Endodermal cell (in vitro differentiated cells): ENCODE measurements around the gene CCDC69. TPM values are rescaled to one million over a fixed set of nuclear protein-coding genes. Genes with fewer than 3 reads are reported as not detected.

Experiments
- DNase-seq: peaks from one replicate; pipeline ENCODE4 v3.0.0-alpha.2; 2017
- H3K27ac ChIP-seq: 2 replicates; pipeline ENCODE4 v1.5.1; 2013; ENCODE audit warnings: mild to moderate bottlenecking, low read depth, low read length, moderate library complexity
- H3K27me3 ChIP-seq: 2 replicates; pipeline ENCODE4 v1.6.1; 2013; ENCODE audit warnings: mild to moderate bottlenecking, low read length, moderate library complexity; ENCODE audit not compliant: insufficient read depth, control insufficient read depth, poor library complexity, severe bottlenecking
- H3K36me3 ChIP-seq: 2 replicates; pipeline ENCODE4 v1.7.0; 2013; ENCODE audit warnings: mild to moderate bottlenecking, low read length, moderate library complexity; ENCODE audit not compliant: control insufficient read depth, insufficient read depth
- H3K4me1 ChIP-seq: one replicate; pipeline ENCODE4 v1.7.0; 2013; ENCODE audit warnings: low read length; ENCODE audit not compliant: control insufficient read depth, insufficient read depth
- H3K4me3 ChIP-seq: 2 replicates; pipeline ENCODE4 v1.5.1; 2013; ENCODE audit warnings: mild to moderate bottlenecking, low read length, moderate library complexity
- H3K9ac ChIP-seq: 2 replicates; pipeline ENCODE4 v1.6.1; 2013; ENCODE audit warnings: mild to moderate bottlenecking, low read length, moderate library complexity; ENCODE audit not compliant: poor library complexity, severe bottlenecking; ENCODE audit errors: extremely low read depth
- H3K9me3 ChIP-seq: 2 replicates; pipeline ENCODE4 v1.6.1; 2013; ENCODE audit warnings: mild to moderate bottlenecking, low read length, moderate library complexity; ENCODE audit not compliant: control insufficient read depth
- H3K27ac Mint-ChIP-seq: 2 replicates; pipeline ENCODE4 v1.8.0; 2020; ENCODE audit warnings: mixed read lengths
- H3K27me3 Mint-ChIP-seq: 2 replicates; pipeline ENCODE4 v1.8.0; 2021; ENCODE audit warnings: mild to moderate bottlenecking, mixed read lengths; ENCODE audit not compliant: insufficient read depth
- H3K36me3 Mint-ChIP-seq: 2 replicates; pipeline ENCODE4 v1.8.0; 2020; ENCODE audit warnings: low read depth, mixed read lengths
- H3K4me1 Mint-ChIP-seq: 2 replicates; pipeline ENCODE4 v1.8.0; 2020; ENCODE audit warnings: mixed read lengths
- H3K4me3 Mint-ChIP-seq: 2 replicates; pipeline ENCODE4 v1.8.0; 2020; ENCODE audit warnings: mild to moderate bottlenecking, moderate library complexity, mixed read lengths
- H3K9me3 Mint-ChIP-seq: 2 replicates; pipeline ENCODE4 v1.8.0; 2020; ENCODE audit warnings: mild to moderate bottlenecking, mixed read lengths
- WGBS, 2 experiments: methylation state at CpG; one replicate each; pipeline versions ENCODE4 v1.1.5 to v1.1.7; 2013; ENCODE audit warnings: missing lambda C conversion rate in 2 of 2, mixed read lengths in 1 of 2; ENCODE audit not compliant: insufficient coverage in 1 of 2, insufficient read length in 1 of 2; 5-methylcytosine and 5-hydroxymethylcytosine counted together
- total RNA-seq, 2 donors: library from RNA; stranded (reverse); fragmentation: NEBNext Ultra II Directional in 1 of 2; extraction: Animal tissue kit (Norgen Biotek cat#: 25700) in 1 of 2; gene quantifications; 2 replicates in 1 of 2; 3 replicates in 1 of 2; pipeline ENCODE4 v1.2.1, GENCODE V29; 2021
- TF ChIP-seq, protein P1 (sequence below): fragments of 200-600 bp; sonication (generic); conservative IDR thresholded peaks from 2 replicates; pipeline ENCODE4 v1.5.0; 2021; ENCODE audit warnings: antibody characterized with exemption, mild to moderate bottlenecking

CCDC69 gene
- total RNA-seq, 2 donors from 2014 or later: 4.4 to 6.4 TPM

DNA sequence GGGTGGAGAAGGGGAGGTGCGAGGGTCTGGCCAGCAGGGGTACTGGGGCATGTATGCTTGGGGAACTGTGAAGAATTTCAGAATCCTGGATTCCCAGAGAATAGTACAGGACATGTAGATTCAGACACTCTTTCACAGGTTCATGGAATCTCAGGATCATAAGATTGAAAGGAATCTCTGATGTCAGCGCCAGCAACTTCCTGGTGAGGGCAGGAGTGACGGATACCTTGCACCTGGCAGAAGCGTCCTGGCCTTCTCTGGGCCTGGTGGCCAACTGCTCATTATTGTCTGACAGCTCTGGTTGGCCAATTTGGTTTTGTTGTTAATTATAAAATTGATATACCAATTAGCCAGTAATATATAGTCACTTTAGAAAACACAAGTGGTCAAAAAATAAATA, 36.0 kb upstream of the CCDC69 start:
- no peak for DNase-seq
- H3K4me3 Mint-ChIP-seq: no peak overlapping the region
- TF ChIP-seq, protein P1, sequence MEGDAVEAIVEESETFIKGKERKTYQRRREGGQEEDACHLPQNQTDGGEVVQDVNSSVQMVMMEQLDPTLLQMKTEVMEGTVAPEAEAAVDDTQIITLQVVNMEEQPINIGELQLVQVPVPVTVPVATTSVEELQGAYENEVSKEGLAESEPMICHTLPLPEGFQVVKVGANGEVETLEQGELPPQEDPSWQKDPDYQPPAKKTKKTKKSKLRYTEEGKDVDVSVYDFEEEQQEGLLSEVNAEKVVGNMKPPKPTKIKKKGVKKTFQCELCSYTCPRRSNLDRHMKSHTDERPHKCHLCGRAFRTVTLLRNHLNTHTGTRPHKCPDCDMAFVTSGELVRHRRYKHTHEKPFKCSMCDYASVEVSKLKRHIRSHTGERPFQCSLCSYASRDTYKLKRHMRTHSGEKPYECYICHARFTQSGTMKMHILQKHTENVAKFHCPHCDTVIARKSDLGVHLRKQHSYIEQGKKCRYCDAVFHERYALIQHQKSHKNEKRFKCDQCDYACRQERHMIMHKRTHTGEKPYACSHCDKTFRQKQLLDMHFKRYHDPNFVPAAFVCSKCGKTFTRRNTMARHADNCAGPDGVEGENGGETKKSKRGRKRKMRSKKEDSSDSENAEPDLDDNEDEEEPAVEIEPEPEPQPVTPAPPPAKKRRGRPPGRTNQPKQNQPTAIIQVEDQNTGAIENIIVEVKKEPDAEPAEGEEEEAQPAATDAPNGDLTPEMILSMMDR: no peak
- H3K9me3 Mint-ChIP-seq: no peaks in the 10 kb centered on the region
- Histone ChIP-seq H3K27me3 (no peaks in the 10 kb centered on the region), H3K4me1 (no peaks in the 10 kb centered on the region), H3K36me3 (peaks cover 17% of the 10 kb centered on the region), H3K4me3 (no peak overlapping the region), H3K9ac (no peak overlapping the region), H3K27ac (no peak overlapping the region), H3K9me3 (no peaks in the 10 kb centered on the region)
- H3K36me3 Mint-ChIP-seq: peaks cover 24% of the 10 kb centered on the region
- 96 to 100% methylated on average over 2 to 4 of the region's 4 CpGs for WGBS, 2 experiments
- H3K27me3 Mint-ChIP-seq: no peaks in the 10 kb centered on the region
- H3K4me1 Mint-ChIP-seq: peaks cover 28% of the 10 kb centered on the region
- H3K27ac Mint-ChIP-seq: peak overlapping the region; percentile 67

DNA sequence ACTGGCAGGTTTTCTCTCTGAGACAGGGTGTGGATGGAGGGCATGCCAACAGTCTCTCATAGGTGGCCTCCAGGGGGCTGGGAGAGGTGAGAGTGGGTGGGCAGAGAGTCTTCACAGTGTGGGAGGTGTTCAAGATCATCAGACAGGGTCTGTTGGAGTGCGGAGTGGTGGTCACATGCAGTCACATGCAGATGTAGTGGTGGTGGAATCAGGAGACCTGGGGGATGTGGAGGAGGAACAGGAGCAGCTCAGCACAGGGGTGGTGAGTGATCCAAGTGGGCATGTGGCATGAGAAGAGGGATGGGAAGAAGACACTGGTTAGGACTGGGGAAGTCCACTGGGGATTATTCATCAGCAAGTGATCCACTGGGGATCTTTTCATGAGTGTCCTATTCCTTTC, 34.9 kb upstream of the CCDC69 start:
- no peak for DNase-seq
- H3K36me3 Mint-ChIP-seq: peaks cover 20% of the 10 kb centered on the region
- 0% methylated on average over 1 of the region's 1 CpG for WGBS, 2 experiments

DNA sequence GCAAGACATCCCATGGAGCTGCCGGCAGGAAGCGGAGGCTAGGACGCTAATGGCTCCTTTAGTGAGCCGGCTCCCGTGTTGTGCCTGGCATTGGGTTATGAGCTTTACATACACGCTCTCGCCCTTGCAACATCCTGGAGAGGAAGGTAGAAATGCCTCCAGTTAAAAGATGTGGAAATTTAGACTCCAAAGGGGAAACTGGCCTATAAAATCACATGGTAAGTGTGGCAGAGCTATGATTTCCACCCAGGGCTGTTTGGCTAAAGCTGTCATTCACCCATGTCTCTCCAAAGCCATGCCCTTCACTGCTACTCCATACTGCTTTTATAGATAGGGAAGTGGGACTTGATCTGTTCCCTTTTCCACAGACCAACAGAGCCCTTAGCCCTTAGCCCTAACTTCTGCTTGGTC, 34.3 kb upstream of the CCDC69 start:
- no peak overlapping the region for H3K4me3 Mint-ChIP-seq
- H3K27ac Mint-ChIP-seq: no peak overlapping the region

More for the DNA sequence above, 34.9 kb upstream of the CCDC69 start:
- no peaks in the 10 kb centered on the region for H3K27me3 ChIP-seq
- no peaks in the 10 kb centered on the region for H3K4me1 ChIP-seq
- peaks cover 17% of the 10 kb centered on the region for H3K36me3 ChIP-seq
- no peaks in the 10 kb centered on the region for H3K9me3 ChIP-seq
- H3K4me3 Mint-ChIP-seq: no peak overlapping the region
- peaks cover 36% of the 10 kb centered on the region for H3K4me1 Mint-ChIP-seq
- H3K9me3 Mint-ChIP-seq: no peaks in the 10 kb centered on the region
- no peak overlapping the region for H3K9ac ChIP-seq
- peak overlapping the region; percentile 48 for H3K27ac Mint-ChIP-seq
- TF ChIP-seq, protein P1: no peak
- no peaks in the 10 kb centered on the region for H3K27me3 Mint-ChIP-seq
- no peak overlapping the region for H3K27ac ChIP-seq
- no peak overlapping the region for H3K4me3 ChIP-seq

More for the DNA sequence above, 34.3 kb upstream of the CCDC69 start:
- no peaks in the 10 kb centered on the region for H3K27me3 ChIP-seq
- TF ChIP-seq, protein P1: no peak
- 95% methylated on average over 7 of the region's 7 CpGs for WGBS, 2 experiments
- H3K9ac ChIP-seq: no peak overlapping the region
- peaks cover 17% of the 10 kb centered on the region for H3K36me3 ChIP-seq
- no peaks in the 10 kb centered on the region for H3K4me1 ChIP-seq
- H3K9me3 ChIP-seq: no peaks in the 10 kb centered on the region
- DNase-seq: no peak
- Mint-ChIP-seq H3K36me3 (peaks cover 14% of the 10 kb centered on the region), H3K4me1 (peaks cover 41% of the 10 kb centered on the region), H3K27me3 (no peaks in the 10 kb centered on the region), H3K9me3 (no peaks in the 10 kb centered on the region)
- H3K27ac ChIP-seq: no peak overlapping the region
- H3K4me3 ChIP-seq: no peak overlapping the region
